AG09309 (cell line): Measurements from ENCODE around the gene PAK2.
A peak's percentile ranks its signal among the peaks of the same experiment; 100 is the strongest.

Experiments
- DNase-seq: peaks from one replicate; pipeline ENCODE4 v3.0.0-alpha.2; 2010; ENCODE audit warnings: low read depth
- H3K4me3 ChIP-seq: 2 replicates; pipeline ENCODE4 v1.5.1; 2011; ENCODE audit warnings: mild to moderate bottlenecking, low read depth, low read length, moderate library complexity; ENCODE audit not compliant: control insufficient read depth
- CTCF ChIP-seq: IDR thresholded peaks from 2 replicates; pipeline ENCODE4 v1.5.1; 2011; ENCODE audit warnings: mild to moderate bottlenecking, low read depth, low read length, inconsistent platforms; ENCODE audit not compliant: insufficient read depth, control insufficient read depth; ENCODE audit errors: missing control alignments

PAK2 gene

GRCh38 chr3:196778755-196779154 is 39.1 kb downstream of the PAK2 start:
- no peak for TF ChIP-seq CTCF
- H3K4me3 ChIP-seq = no peak overlapping the region
- DNase-seq = peak; percentile 41

- DNase-seq = no peak
- TF ChIP-seq CTCF = no peak
- H3K4me3 ChIP-seq = no peak overlapping the region
Measured at GRCh38 chr3:196782511-196782910, 42.9 kb downstream of the PAK2 start.

GRCh38 chr3:196788528-196788927 is 48.9 kb downstream of the PAK2 start:
- no peak for DNase-seq
- no peak for TF ChIP-seq CTCF
- no peak overlapping the region for H3K4me3 ChIP-seq

GRCh38 chr3:196789885-196790359 is 50.3 kb downstream of the PAK2 start:
- TF ChIP-seq CTCF = no peak
- no peak overlapping the region for H3K4me3 ChIP-seq

GRCh38 chr3:196790636-196791035 is 51.0 kb downstream of the PAK2 start:
- DNase-seq = no peak
- no peak for TF ChIP-seq CTCF
- H3K4me3 ChIP-seq = no peak overlapping the region

More at GRCh38 chr3:196789885-196790359, 50.3 kb downstream of the PAK2 start:
- DNase-seq = no peak

- TF ChIP-seq CTCF = no peak
- H3K4me3 ChIP-seq = no peak overlapping the region
Measured at GRCh38 chr3:196792771-196793170, 53.1 kb downstream of the PAK2 start.

GRCh38 chr3:196793246-196793645 is 53.6 kb downstream of the PAK2 start:
- no peak for TF ChIP-seq CTCF
- DNase-seq = peak; percentile 64
- H3K4me3 ChIP-seq = no peak overlapping the region

More at GRCh38 chr3:196792771-196793170, 53.1 kb downstream of the PAK2 start:
- DNase-seq = no peak
